LHCN-M2 (cell line): ENCODE results near the gene ZDHHC3. TPM values are rescaled to one million over a fixed set of nuclear protein-coding genes. Genes with fewer than 3 reads are reported as not detected.

Source experiments
- DNase-seq: peaks from one replicate; pipeline ENCODE4 v3.0.0-alpha.2; 2012; ENCODE audit warnings: low read depth
- polyA plus RNA-seq: library from polyadenylated mRNA; unstranded; fragments of >200 nt; gene quantifications from one replicate; pipeline ENCODE4 v1.2.1, GENCODE V29; 2012; ENCODE audit warnings: missing spikeins
- total RNA-seq: library from RNA; depleted of rRNA; stranded (reverse); fragments of >200 nt; gene quantifications from 2 replicates; pipeline ENCODE4 v1.2.3, GENCODE V29; 2014; rRNA removed

ZDHHC3 gene, protein sequence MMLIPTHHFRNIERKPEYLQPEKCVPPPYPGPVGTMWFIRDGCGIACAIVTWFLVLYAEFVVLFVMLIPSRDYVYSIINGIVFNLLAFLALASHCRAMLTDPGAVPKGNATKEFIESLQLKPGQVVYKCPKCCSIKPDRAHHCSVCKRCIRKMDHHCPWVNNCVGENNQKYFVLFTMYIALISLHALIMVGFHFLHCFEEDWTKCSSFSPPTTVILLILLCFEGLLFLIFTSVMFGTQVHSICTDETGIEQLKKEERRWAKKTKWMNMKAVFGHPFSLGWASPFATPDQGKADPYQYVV
- total RNA-seq, result 50.1 and 61.3 TPM in 2 replicates
- 61.0 TPM for polyA plus RNA-seq

DNA sequence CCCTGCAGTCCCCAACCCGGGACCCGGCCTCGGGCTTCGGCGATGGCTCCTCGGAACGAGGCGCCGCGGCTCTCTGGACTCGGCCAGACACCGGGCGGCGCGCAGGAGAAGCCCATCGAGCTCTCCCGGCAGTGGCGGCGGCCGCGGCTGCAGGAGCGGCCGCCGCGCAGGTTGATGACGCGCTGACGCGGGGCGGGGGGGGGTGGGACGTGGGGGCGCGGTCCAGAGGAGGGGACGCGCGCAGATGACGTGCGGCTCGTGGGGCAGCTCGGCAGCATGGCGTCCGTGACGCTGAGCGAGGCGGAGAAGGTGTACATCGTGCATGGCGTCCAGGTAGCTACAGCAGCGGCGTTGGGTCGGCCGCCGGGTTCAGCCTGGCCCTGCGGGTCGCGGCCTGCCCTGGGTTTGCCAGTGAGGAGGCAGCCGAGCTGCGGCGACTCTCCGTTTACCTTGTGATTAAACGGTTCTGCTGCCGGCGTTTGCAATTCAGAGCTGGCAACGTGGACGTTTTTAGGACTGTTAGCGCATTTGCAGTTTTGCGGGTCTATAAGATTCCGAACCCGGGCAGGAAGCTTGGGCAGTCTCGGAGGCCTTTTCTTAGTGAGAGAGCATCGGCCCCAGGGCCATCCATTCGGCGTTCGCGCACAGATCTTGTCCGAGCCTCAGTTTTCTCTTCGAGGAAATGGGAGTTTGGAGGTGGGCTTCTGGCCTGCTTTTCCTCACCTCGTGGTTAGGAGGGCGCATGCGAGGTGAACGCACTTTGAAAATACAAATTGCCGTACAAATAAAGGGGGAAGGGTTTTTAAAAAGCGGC lies at the start of gene ZDHHC3, which contains the start of gene EXOSC7:
TSS of gene ZDHHC3 (minus strand) at position 173 of the 814 bp plus-strand sequence. CDS start 16,738 bp downstream, outside the sequence.
TSS of gene EXOSC7 (plus strand) at position 243 of the 814 bp plus-strand sequence. CDS start at position 277, 34 bp downstream.
- peak; percentile 80 for DNase-seq

GRCh38 chr3:45024542-45025255 lies 48.7 kb upstream of the ZDHHC3 start:
- DNase-seq, result no peak

- DNase-seq, result no peak
Observed at GRCh38 chr3:45023675-45024074, 47.7 kb upstream of the ZDHHC3 start.

- DNase-seq, result no peak
Observed at GRCh38 chr3:45021524-45022297, 45.7 kb upstream of the ZDHHC3 start.

- no peak for DNase-seq
Observed at GRCh38 chr3:45020534-45020933, 44.6 kb upstream of the ZDHHC3 start.

DNA sequence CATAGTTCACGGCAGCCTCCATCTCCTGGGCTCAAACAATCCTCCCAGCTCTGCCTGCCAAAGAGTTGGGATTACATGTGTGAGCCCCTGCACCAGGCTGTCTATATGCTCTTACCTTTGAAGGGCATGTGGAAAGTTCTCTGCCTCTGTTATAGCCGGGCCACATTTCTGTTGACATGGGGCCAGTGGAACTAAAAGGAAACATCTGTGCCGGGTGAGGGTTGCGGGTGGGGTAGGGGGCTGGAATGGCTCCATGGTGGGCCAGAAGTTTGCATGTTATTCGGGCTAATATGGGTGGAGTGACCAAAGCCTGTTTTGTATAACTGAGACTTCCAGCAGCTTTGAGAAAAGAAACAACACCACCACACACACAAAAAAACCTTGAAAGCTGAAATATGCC lies 41.8 kb upstream of the ZDHHC3 start:
- DNase-seq, result no peak

GRCh38 chr3:45016916-45017315 lies 40.9 kb upstream of the ZDHHC3 start:
- DNase-seq, result no peak

DNA sequence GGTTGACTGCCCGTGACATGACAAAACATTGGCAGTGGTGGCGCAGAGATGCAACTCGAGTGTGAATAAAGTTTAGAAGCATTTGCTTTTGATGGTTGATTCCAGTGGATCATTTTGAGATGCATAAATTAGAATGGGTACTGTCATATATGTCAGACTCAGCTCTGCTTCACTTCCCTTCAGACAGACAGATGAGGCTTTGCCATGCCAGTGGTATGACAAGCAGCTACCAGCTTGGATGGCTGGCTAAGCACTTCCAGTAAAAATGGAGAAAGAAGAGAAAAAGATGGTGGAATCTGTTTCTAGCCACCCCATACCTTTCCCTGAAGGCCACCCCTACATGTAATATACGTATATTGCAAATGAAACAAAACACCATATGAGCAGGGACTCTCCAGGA lies 36.6 kb upstream of the ZDHHC3 start:
- DNase-seq, result no peak

DNA sequence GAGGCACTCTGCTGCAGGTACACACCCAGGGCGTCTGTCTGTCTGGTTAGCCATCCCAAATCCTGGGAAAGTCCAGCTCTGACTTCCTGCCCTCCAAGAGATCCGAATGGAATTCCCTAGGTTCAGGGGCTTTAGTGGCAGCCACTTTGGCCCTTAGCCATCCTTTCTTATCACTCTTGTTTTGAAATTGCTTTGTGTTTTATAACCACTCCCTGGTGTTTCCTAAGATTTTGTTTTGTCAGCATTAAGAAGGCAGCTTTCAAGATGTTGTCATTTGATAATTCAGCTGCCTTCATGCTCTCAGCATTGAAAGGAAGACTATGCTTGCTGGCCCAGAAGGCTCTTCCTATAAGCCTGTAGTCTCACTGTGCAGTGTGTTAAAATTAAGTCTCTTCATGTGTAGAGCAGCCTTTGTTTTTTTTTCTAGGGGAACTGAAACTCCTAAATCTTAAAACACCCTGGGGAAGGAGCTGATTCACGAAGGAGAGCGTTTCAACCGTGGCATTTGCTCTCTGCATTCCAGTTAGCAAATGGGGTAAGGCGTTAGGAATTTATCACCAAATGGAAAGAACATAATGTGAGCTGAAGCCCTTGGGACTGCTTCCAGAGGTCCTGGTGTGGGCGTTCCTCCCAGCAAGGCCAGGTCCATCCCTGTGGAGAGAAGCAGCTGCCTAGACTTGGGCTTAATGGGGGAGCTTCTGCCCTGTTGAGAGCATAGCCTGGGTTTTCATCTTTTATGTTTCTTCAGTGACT lies 36.0 kb upstream of the ZDHHC3 start:
- DNase-seq, result peak; percentile 98

GRCh38 chr3:45010811-45011333 lies 34.9 kb upstream of the ZDHHC3 start:
- DNase-seq, result peak; percentile 87

GRCh38 chr3:45009868-45010267 lies 33.9 kb upstream of the ZDHHC3 start:
- no peak for DNase-seq

DNA sequence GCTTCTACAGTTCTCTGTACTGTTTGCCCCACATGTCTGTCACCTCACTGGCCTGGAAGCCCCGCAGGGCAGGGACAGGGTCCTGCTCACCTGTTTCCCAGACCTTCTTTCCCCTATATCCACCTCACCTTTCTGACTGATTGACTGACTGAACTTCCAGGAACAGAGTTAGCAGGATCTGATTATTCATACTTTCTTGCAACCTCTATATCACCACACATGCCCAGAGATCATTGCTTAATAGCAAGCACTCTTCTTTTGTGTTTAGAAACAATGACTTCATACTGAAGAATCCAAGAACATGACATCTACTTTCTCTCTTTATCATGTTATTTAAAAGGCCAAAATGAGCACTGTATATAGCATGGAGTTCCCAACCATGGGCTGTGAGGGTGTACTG lies 32.1 kb upstream of the ZDHHC3 start:
- DNase-seq, result peak; percentile 47

GRCh38 chr3:45007091-45007490 lies 31.1 kb upstream of the ZDHHC3 start:
- no peak for DNase-seq

GRCh38 chr3:45003859-45004258 lies 27.9 kb upstream of the ZDHHC3 start:
- no peak for DNase-seq

DNA sequence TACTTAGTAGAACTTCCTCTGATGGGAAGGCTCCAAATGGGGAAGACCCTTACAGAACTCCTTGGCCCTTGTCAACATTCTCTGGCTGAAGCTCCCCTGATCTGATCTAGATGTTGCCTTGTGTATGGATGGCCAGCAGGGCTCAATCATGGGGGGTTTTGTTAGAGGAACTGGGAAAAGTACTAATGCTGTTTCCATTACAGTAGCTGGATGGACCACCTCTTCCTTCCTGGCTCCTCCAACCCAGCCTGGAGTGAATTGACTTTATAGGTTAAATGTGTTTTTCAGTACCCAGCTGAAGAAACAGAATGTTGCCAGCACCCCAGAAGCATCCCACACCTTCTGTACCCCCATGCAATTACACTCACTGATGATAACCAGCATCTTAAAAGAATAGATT lies 27.4 kb upstream of the ZDHHC3 start:
- DNase-seq, result no peak

- DNase-seq, result no peak
Observed at GRCh38 chr3:45002720-45003119, 26.7 kb upstream of the ZDHHC3 start.

- no peak for DNase-seq
Observed at GRCh38 chr3:45002139-45002660, 26.2 kb upstream of the ZDHHC3 start.

DNA sequence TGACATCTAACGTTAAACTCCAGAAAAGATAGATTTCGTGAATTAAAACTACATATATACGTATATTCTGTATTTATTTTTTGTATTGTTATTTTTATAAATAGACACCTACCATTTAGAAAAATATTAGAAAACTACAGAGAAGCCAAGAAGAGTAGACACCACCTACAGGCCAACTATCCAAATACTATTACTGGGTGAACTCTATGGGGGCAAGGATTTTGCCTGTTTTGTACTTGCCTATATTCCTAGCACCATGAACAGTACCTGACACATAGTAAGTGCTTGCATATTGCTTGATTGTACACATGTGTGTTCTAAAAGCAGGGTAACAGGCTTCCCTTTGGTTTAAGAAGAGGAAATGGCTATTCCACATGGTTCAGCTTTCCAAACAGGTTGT lies 25.8 kb upstream of the ZDHHC3 start:
- no peak for DNase-seq

DNA sequence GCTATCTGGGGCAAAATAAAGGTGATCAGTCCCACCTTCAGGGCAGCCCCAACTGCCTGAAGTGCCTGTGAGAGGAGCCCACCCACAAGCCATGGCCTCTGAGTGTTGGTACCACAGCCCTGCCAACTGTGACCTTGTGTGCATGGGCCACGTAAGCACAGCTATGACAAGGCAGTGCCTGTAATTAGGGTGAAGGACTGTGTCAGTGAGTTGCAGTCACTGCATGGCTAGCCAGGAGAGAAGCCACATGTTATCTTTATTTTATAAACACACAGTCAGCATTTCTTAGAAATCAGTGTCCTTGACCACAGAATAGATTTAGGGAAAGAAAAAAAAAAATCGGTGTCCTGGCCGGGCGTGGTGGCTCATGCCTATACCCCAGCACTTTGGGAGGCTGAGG lies 24.8 kb upstream of the ZDHHC3 start:
- no peak for DNase-seq

- no peak for DNase-seq
Observed at GRCh38 chr3:44999782-45000181, 23.8 kb upstream of the ZDHHC3 start.
